Upper lobe of left lung (tissue), 6 donors: Measurements from ENCODE around the gene CRIP2. TPM values are rescaled to one million over a fixed set of nuclear protein-coding genes. Genes with fewer than 3 reads are reported as not detected.

ENCODE experiments used
- ATAC-seq, 2 donors: fragments of 200-7000 bp; cut with Tn5 transposase; one replicate each; pipeline ENCODE4 v1.9.1; 2022; ENCODE audit warnings: mild to moderate bottlenecking in 2 of 2, moderate library complexity in 2 of 2; ENCODE audit not compliant: low FRiP score in 2 of 2
- DNase-seq, 2 donors: peaks; one replicate each; pipeline ENCODE4 v3.0.0-alpha.2; 2019 to 2020
- H3K27ac ChIP-seq, 4 donors: fragments of 200-600 bp; sonication (generic); one replicate each; pipeline ENCODE4 v1.5.1; 2016 to 2019
- H3K27me3 ChIP-seq, 4 donors: fragments of 200-600 bp; sonication (generic); one replicate each; pipeline ENCODE4 v1.5.1; 2017 to 2019
- H3K36me3 ChIP-seq, 4 donors: fragments of 200-600 bp; sonication (generic); one replicate each; pipeline ENCODE4 v1.5.1; 2016 to 2019
- H3K4me1 ChIP-seq, 4 donors: fragments of 200-600 bp; sonication (generic); one replicate each; pipeline ENCODE4 v1.5.1; 2018 to 2019
- H3K4me3 ChIP-seq, 4 donors: fragments of 200-600 bp; sonication (generic); one replicate each; pipeline ENCODE4 v1.5.1; 2017 to 2019; ENCODE audit warnings: mild to moderate bottlenecking in 2 of 4, moderate library complexity in 1 of 4
- H3K9me3 ChIP-seq, 4 donors: fragments of 200-600 bp; sonication (generic); one replicate each; pipeline ENCODE4 v1.5.1; 2018 to 2019
- EP300 ChIP-seq, 4 donors: sonication (generic); formaldehyde crosslinking; IDR thresholded peaks; one replicate each; pipeline ENCODE4 v1.5.1; 2017; ENCODE audit warnings: antibody characterized with exemption in 4 of 4, control low read depth in 2 of 4
- POLR2A ChIP-seq, 4 donors: fragments of 450-650 bp; IDR thresholded peaks; one replicate each; pipeline ENCODE4 v1.5.1; 2016 to 2017; ENCODE audit warnings: antibody characterized with exemption in 4 of 4, mild to moderate bottlenecking in 2 of 4
- POLR2AphosphoS5 ChIP-seq, 2 donors: sonication (generic); formaldehyde crosslinking; IDR thresholded peaks; one replicate each; pipeline ENCODE4 v1.5.1; 2017; ENCODE audit warnings: antibody characterized with exemption in 2 of 2
- WGBS, 2 donors: methylation state at CpG; one replicate each; pipeline ENCODE4 v1.1.5; 2017 to 2018; 5-methylcytosine and 5-hydroxymethylcytosine counted together
- total RNA-seq, 6 donors: library from RNA; depleted of rRNA in 4 of 6; stranded (reverse); fragments of >200 nt in 4 of 6; gene quantifications; one replicate each; pipeline versions ENCODE4 v1.1.0 to v1.2.1, GENCODE V29; 2016 to 2021
- TF ChIP-seq, protein P1 (sequence below), 6 experiments: fragments of 450-650 bp in 4 of 6; fragments of 200-600 bp in 2 of 6; sonication (generic) in 2 of 6; IDR thresholded peaks; one replicate each; pipeline ENCODE4 v1.5.1; 2016 to 2019; ENCODE audit warnings: antibody characterized with exemption in 6 of 6
- donor health status: DM: no; HTN: no; CAD: no; lungs with moderate emphysema.
- donor health status: DM: no; HTN: yes; CAD: no; lungs with severe emphysema.

Gene CRIP2
- total RNA-seq, 6 donors from 2014 or later: 55.5 to 422 (median 190) TPM

DNA sequence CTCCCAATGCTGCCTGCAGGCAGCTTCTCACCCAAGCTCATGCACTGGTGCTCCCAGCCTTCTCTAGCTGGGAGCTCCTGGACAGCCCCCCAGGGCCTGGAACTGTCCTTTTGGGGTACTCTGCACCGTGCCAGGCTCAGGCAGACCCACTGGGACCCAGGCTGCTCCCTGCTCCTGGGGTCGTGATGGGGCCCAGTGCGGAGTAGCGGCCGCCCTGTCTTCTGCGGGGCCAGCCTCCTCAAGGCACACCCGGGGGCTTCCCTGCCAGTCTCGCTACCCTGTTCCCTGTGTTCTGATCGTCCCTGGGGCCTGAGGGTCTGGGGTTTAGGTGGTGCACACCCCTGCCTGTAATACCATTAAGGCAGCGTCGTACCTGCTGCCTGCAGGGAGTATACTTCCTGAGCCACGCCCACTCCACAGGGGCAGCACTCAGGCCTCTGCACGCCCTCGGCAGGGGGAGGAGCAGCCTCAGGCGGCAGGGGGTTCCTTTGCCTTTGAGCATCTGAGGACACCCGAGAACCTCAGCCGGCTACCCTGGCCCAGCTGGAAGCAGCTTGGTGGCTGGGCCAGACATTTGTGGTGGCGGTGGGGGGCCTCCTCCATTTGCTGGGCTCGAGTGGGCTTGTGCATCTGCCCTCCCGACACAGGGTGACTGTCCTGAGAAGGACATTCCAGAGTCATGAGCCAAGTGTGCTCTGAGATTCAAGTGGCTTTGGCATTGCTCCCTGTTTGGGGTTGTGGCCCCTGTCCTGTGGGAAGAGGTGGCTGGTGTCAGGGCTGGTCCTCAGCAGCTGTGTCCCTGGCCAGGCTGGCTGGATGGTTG, 9.2 kb upstream of the CRIP2 start:
- no peak for DNase-seq
- WGBS, 2 donors: 74 to 93% methylated on average over 9 to 16 of the region's 20 CpGs
- H3K36me3 ChIP-seq: peaks cover 13 to 92% (median 72%) of the 10 kb centered on the region in 4 donors
- peak overlapping the region in 2 of 4 donors; percentile 0 to 63 for H3K27ac ChIP-seq
- no peaks in the 10 kb centered on the region for H3K27me3 ChIP-seq
- H3K9me3 ChIP-seq: no peaks in the 10 kb centered on the region
- H3K4me1 ChIP-seq: peaks cover 7 to 19% (median 15%) of the 10 kb centered on the region in 4 donors
- peak in 1 of 2 donors; percentile 13 for TF ChIP-seq POLR2AphosphoS5 (IDR thresholded peaks at IDR 0.05)
- TF ChIP-seq, protein P1, sequence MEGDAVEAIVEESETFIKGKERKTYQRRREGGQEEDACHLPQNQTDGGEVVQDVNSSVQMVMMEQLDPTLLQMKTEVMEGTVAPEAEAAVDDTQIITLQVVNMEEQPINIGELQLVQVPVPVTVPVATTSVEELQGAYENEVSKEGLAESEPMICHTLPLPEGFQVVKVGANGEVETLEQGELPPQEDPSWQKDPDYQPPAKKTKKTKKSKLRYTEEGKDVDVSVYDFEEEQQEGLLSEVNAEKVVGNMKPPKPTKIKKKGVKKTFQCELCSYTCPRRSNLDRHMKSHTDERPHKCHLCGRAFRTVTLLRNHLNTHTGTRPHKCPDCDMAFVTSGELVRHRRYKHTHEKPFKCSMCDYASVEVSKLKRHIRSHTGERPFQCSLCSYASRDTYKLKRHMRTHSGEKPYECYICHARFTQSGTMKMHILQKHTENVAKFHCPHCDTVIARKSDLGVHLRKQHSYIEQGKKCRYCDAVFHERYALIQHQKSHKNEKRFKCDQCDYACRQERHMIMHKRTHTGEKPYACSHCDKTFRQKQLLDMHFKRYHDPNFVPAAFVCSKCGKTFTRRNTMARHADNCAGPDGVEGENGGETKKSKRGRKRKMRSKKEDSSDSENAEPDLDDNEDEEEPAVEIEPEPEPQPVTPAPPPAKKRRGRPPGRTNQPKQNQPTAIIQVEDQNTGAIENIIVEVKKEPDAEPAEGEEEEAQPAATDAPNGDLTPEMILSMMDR (IDR thresholded peaks at IDR 0.05): no peak
- ATAC-seq: peak in 1 of 2 donors; percentile 5
- no peak overlapping the region for H3K4me3 ChIP-seq

- H3K36me3 ChIP-seq: peaks cover 13 to 80% (median 63%) of the 10 kb centered on the region in 4 donors
- H3K9me3 ChIP-seq: no peaks in the 10 kb centered on the region
- no peak for DNase-seq
- no peaks in the 10 kb centered on the region for H3K27me3 ChIP-seq
- no peak overlapping the region for H3K4me3 ChIP-seq
- 94% methylated on average over 27 to 31 of the region's 53 CpGs for WGBS, 2 donors
- TF ChIP-seq POLR2A (IDR thresholded peaks at IDR 0.05) (no peak), EP300 (IDR thresholded peaks at IDR 0.05) (no peak), POLR2AphosphoS5 (IDR thresholded peaks at IDR 0.05) (no peak)
- TF ChIP-seq, protein P1 (IDR thresholded peaks at IDR 0.05): no peak
- ATAC-seq: no peak
- H3K27ac ChIP-seq: peak overlapping the region; percentile 30 to 63 (median 48)
- peaks cover 14 to 28% (median 24%) of the 10 kb centered on the region in 4 donors for H3K4me1 ChIP-seq
Observed at GRCh38 chr14:105466531-105467248, 7.9 kb upstream of the CRIP2 start.

DNA sequence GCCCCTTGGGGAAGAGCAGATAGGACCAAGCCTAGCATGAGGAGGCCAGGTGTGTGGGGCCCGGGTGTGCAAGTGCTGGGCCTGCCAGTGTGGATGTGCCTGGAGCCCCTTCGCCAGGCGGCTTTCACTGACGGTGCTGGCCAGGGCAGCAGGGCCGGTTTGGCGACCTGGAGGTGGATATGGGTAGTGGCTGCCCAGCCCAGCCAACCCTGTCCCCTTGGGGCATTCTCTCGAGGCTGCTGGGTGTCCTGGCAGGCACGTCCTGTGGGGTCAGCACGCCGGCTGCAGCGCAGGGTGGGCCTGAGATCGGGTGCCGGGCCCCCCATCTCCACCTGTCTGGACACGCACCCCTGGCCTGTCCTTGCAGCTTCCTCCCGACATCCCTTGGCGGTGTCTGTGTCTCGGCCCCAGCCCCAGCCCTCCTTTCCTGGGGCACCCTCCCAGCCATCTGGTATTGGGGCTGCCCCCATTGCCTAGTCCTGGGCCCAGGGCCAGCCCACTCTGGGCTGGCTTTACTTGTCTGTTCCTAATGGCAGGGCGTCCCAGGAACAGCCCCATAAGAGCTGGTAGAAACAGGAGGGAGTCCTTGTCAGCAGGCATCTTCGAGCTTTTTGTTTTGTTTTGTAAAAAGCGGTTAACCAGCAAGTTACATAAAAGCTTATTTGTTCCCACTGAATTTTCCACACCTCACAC, 7.2 kb upstream of the CRIP2 start:
- ATAC-seq: no peak
- no peak overlapping the region for H3K4me3 ChIP-seq
- peaks cover 19 to 35% (median 31%) of the 10 kb centered on the region in 4 donors for H3K4me1 ChIP-seq
- TF ChIP-seq POLR2AphosphoS5 (IDR thresholded peaks at IDR 0.05): no peak
- TF ChIP-seq, protein P1 (IDR thresholded peaks at IDR 0.05): no peak
- no peak for TF ChIP-seq EP300 (IDR thresholded peaks at IDR 0.05)
- no peak for TF ChIP-seq POLR2A (IDR thresholded peaks at IDR 0.05)
- 92 to 93% methylated on average over 12 to 19 of the region's 20 CpGs for WGBS, 2 donors
- H3K27me3 ChIP-seq: no peaks in the 10 kb centered on the region
- DNase-seq: no peak
- H3K27ac ChIP-seq: peak overlapping the region in 2 of 4 donors; percentile 57 to 61
- H3K9me3 ChIP-seq: no peaks in the 10 kb centered on the region
- H3K36me3 ChIP-seq: peaks cover 13 to 72% (median 59%) of the 10 kb centered on the region in 4 donors

DNA sequence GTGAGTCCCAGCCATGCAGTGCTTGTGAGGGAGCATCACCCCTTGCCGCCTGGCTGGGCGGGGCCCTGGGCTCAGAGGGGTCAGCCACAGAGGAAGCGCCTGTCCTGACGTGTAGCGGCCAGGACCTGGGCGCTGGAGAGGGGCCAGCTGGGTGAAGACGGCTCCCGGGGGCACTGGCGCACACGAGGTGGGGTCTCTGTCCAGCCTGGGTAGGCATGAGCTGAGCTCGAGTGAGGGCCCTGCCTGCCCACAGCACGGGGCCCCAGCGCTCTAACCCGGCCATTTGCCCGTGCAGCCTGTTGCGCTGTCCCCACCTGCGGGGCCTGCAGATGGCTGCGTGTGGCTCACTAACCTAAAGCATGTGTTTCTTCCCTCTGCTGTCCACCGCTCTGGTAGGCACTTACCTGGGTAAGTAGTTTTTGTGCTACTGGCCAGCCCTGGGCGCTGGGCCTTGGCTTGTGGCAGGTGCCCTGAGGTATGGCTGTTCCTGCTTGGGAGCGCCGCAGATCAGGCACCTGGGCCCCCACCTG, 6.6 kb upstream of the CRIP2 start:
- no peak for TF ChIP-seq EP300 (IDR thresholded peaks at IDR 0.05)
- TF ChIP-seq POLR2A (IDR thresholded peaks at IDR 0.05): no peak
- TF ChIP-seq POLR2AphosphoS5 (IDR thresholded peaks at IDR 0.05): no peak
- TF ChIP-seq, protein P1 (IDR thresholded peaks at IDR 0.05): no peak
- peaks cover 26 to 41% (median 37%) of the 10 kb centered on the region in 4 donors for H3K4me1 ChIP-seq
- DNase-seq (no peak), ATAC-seq (no peak)
- H3K4me3 ChIP-seq: no peak overlapping the region
- 90 to 94% methylated on average over 13 to 22 of the region's 22 CpGs for WGBS, 2 donors
- no peaks in the 10 kb centered on the region for H3K9me3 ChIP-seq
- peaks cover 13 to 66% (median 55%) of the 10 kb centered on the region in 4 donors for H3K36me3 ChIP-seq
- no peaks in the 10 kb centered on the region for H3K27me3 ChIP-seq
- H3K27ac ChIP-seq: peak overlapping the region in 2 of 4 donors; percentile 6 to 61
